NCI-H446 treated with DMSO at 0.1 percent for 48 hours (cell line): ENCODE data around the gene FAM83C.
"Not testable (repeated sequence)": the region's sequence is repeated elsewhere in the genome, so short reads cannot be mapped to it uniquely, and the experiment has no call there.

ENCODE experiments used
- DNase-seq: peaks from one replicate; lab custom pipeline; 2025; lab: John Stamatoyannopoulos, UW

FAM83C gene

DNA sequence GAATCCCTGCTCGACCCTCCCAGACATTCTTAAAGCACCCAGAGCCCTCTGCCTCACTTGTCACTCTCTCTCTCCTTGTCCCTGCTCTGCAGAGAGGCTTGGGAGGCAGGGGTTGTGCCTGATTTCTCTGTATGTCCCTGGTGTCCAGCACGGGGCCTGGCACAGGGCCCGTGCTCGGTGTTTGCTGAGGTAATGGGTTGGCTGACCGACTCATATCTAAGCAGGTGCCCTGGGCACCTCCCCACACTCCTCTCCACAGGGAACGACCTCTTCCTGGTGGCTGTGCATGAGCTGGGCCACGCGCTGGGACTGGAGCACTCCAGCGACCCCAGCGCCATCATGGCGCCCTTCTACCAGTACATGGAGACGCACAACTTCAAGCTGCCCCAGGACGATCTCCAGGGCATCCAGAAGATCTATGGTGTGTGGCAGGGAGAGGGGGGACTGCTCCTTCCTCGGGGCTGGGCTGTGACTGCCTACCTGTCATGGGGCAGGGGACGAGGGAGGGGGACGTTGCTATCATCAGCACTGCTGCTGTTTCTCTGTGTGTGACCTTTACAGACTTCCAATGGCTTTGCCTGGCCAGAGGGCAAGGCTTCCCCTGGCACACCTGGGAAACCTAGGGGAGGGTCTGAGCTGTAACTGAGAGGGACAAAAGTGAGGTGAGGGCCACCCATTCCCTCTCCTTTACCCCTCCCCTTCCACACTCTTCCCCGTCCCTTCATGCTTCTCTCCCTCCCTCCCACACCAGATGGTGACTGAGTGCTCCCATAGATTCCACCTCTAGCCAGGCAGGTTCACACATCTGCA, 28.5 kb downstream of the FAM83C start:
- no peak for DNase-seq

DNA sequence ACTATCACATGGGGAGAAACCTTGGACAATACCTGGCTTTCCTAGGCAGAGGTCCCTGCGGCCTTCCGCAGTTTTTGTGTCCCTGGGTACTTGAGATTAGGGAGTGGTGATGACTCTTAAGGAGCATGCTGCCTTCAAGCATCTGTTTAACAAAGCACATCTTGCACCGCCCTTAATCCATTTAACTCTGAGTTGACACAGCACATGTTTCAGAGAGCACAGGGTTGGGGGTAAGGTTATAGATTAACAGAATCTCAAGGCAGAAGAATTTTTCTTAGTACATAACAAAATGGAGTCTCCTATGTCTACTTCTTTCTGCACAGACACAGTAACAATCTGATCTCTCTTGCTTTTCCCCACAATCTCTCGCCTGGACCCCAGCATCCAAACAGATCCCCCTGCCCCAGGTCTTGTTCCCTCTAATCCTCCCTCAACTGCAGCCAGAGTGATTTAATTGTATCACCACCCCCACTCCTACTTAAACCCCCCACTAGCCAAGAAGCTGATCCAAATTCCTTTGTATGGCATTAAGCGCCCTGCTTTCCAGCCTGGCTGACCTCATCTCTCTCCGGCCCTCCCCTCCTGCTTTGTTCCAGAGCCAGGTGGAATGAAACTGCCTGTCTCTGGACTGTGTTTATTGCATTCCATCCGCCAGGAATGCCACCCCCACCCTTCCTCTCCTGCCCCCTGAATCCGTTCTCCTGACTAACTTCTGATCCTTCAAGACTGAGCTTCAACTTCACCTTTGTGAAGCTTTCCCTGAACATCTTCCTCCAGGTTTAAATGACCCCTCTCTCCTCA, 29.3 kb downstream of the FAM83C start:
- not testable (repeated sequence) for DNase-seq

DNA sequence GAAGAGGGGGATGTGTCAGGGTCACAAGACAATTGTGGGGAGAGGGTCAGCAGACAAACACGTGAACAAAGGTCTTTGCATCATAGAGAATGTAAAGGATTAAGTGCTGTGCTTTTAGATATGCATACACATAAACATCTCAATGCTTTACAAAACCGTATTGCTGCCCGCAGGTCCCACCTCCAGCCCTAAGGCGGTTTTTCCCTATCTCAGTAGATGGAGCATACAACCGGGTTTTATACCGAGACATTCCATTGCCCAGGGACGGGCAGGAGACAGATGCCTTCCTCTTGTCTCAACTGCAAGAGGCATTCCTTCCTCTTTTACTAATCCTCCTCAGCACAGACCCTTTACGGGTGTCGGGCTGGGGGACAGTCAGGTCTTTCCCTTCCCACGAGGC, 29.9 kb downstream of the FAM83C start:
- not testable (repeated sequence) for DNase-seq

DNA sequence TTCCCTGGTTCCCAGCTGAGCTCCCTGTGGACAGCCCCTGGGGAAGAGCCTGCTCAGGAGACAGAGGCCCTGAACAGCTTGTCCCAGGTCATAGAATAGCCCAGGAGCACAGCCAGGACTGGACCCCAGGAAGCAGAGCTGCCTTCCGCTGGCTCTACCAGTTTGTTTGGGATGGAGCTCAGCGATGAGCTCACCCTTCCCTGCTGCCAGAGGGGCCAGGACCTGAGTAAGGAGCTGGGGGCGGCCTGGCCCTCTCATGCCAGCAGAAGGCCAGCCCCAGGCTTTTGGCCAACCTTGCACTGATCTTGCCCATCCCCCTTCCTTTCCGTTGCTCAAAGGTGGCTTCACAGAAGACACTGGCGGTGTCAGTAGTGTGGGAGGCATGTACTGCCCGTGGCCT, 31.8 kb downstream of the FAM83C start:
- DNase-seq, result no peak

DNA sequence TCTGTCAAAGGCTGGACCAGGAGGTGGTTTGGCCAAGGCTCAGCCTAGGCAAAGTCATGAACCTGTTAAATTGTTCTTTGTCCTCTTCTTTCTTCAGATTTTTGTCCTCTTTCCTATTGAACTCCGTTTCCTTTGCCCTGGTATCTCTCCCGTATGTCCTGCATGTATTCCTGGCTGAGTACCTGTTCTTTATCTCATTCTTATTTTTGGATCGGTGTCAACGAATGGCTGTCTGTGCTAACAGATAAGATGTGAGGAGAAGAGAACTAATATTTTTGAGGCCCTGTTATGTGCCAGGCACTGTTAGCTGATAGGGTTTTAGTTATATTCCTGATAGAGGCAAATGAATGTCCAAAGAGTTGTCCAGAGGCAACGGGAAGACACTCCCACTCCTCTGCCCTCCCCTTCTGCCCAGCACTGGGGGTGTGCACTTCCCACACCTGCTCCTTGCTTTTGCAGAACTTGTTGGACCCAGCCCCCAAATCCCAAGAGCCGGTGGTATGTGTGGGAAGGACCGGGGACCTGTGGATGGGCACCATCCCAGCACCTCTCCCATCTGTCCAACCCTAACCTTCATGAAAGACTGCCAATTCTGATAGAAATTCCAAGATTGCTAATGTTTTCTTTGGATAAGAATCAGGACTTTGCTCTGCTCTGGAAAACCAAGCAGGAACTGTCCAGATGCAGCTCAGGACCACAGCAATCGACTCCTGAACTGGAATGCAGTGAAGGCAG, 34.9 kb downstream of the FAM83C start:
- DNase-seq, result no peak

DNA sequence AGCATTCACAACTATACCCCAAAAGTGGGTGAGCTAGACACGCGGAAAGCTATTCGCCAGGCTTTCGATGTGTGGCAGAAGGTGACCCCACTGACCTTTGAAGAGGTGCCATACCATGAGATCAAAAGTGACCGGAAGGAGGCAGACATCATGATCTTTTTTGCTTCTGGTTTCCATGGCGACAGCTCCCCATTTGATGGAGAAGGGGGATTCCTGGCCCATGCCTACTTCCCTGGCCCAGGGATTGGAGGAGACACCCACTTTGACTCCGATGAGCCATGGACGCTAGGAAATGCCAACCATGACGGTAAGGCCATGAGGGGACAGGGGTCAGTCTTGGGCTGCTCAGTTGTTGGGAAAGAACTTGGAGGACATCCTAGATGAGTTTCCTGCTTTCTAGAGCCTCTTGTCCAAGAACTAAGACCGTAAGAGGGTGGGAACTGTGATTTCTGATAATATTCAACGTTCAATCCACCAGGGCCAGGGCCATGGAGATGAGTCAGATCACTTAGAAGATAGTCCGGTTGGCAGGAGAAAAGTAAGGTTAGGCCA, 37.7 kb downstream of the FAM83C start:
- DNase-seq, result no peak

DNA sequence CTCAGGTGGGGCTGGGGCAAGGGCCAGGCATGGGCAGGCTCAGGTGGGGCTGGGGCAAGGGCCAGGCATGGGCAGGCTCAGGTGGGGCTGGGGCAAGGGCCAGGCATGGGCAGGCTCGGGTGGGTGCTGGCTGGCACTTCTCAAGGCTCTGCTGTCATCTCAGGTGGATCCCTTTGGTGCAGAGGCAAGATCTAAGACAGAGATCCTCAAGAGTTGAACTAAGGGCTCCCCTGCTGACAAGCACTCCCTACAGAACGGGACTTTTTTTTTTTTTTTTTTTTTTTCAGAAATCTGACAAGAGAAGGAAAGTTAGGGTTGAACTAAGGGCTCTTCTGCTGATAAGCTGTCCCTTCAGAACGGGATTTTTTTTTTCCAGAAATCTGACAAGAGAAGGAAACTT, 39.2 kb downstream of the FAM83C start:
- no peak for DNase-seq

DNA sequence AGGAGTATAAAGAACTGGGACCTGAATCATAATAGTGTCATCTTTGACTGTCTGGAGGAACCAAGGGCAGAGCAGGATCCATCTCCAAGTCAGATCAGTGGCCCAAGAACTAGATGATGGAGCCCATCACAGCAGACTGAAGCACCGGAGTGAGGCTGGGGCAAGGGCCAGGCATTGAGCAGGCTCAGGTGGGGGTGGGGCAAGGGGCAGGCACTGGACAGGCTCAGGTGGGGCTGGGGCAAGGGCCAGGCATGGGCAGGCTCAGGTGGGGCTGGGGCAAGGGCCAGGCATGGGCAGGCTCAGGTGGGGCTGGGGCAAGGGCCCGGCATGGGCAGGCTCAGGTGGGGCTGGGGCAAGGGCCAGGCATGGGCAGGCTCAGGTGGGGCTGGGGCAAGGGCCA, 39.6 kb downstream of the FAM83C start:
- not testable (repeated sequence) for DNase-seq

DNA sequence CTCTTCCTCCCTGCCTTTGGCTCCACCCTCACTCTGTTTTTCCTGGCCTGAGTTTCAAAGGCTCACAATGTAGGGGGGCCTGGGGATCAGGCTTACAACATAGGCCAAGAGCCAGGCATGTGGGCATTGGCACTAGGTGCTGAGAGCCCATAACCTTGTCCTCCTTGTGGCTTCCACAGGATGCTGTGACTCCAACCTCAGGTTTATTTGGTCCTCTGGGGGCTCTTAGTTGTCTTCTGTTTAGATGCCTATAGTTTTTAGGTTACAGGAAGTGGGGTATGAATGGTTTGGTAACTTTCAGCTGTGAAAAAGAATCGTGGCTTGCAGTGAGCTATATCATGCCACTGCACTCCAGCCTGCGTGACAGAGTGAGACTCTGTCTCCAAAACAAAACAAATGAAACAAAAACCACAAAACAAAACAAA, 40.2 kb downstream of the FAM83C start:
- no peak for DNase-seq

DNA sequence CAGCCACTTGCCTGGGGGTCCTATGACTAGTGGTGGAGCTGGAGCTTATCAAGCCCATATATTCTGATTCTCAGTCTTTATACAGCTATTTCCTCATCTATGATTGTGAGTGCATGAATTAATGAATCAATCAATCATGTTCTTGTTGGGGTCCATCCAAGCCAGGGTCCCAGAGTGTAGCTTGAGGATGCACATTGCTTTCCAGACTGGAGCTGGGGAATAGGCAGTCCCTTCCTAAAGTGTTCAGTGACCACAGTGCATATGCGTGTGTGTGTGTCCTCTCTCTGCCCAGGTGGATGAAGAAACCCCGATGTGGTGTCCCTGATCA, 40.6 kb downstream of the FAM83C start:
- DNase-seq, result no peak

DNA sequence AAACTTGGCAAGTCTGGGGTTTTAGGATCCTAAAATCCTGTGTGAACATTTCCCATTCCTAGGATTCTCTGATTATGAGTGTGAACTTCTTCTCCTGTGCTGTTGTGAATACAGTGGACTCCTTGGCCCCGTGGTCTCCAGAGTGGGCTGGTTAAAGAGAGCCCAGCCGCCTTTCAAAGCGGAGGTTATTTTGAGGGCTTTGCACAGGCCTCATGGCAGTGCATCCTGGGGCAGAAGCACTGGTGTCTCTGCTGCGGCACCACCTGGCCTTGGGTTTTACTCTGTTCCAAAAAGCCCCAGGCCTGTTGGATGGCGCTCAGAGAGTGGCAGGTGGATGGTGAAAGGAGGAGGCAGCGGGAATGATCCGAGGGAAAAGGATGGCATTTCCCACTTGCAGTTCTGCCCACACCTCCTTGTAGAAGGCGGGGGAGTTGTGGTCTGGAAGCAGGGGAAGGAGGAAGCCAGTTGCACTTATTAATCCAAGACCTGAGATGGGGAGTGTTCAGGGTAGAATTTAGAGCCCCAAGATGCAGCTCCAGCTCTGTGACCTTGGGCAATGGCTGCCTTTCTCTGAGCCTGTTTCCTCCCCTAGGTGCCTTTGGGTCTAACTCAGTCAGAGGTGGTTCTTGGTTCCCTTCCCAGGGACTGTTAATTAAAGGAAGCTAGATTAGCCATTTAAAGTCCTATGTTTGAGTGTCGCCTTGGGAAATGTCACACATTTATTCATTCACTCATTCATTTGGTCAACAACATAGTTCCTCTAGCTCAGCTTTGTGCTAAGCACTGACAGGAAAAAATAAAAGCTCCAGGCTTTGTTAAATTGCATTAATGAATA, 43.4 kb downstream of the FAM83C start:
- DNase-seq, result peak; percentile 33

DNA sequence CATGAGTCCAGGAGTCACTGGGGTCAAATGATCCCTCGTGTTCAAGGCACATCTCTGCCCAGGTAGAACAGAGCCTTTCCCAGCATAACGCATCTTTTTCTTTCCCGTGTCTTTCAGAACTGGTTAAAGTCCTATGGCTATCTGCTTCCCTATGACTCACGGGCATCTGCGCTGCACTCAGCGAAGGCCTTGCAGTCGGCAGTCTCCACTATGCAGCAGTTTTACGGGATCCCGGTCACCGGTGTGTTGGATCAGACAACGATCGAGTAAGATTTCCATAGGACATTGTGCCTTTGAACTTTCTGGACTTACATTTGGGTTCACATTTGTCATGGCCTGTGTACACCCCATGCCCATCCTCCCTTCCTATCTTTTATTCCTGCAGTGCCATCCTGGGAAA, 45.5 kb downstream of the FAM83C start:
- DNase-seq, result no peak

DNA sequence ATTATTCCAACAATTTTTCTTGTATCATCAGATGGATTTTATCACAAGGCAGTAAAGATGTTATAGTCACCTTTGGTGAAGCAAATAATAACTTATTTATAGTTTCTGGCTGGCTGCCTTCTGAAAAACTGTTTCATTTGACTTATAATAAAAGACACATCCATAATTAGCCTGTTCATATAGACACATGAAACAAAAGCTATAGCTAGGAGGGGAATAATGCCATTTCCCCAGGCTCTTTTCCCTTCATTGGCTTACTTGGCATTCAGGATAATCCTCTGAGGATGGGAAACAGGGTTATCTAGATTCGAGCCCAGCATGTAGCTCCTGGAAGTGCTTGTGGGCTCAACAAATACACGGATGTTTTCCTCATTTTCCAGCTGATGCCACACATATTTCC, 48.2 kb downstream of the FAM83C start:
- no peak for DNase-seq

DNA sequence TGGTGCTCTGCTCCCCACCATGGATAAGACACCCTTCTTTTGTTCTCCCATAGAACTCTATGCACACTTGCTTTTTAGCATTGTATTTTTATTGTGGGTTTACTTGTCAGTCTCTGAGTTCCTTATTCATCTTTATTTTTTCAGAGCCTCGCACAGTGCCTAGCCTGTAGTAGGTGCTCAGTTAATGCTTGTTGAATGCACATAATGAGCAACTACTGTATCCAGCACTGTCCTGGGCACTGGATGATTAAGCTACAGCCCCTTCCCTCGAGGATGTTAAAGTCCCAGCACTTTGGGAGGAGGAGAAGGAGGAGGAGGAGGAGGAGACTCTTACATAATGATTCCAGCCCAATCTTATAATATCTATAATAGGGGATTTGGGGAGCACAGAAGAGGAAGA, 48.9 kb downstream of the FAM83C start:
- DNase-seq, result no peak

DNA sequence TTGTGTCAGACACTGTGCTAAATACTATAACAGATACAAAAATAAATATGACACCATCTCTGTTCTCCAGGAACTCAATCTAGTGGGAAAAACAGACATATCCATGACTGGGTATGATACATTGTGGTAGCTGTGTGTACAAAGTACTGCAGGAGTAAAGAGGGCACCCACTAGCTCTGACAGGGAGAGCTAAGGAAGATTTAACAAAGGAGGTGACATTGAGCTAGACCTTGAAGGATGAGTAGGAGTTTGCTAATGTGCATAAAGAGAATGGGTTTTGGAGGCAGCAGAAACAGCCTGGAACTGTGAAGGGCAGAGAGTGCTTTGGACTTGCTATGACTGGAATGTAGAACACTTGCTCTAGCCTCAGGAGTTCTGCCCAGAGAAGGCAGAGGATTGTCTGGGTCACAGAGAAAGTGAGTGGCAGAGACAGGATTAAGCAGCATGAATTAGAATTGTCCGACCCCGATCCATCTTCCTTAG, 51.4 kb downstream of the FAM83C start:
- no peak for DNase-seq

DNA sequence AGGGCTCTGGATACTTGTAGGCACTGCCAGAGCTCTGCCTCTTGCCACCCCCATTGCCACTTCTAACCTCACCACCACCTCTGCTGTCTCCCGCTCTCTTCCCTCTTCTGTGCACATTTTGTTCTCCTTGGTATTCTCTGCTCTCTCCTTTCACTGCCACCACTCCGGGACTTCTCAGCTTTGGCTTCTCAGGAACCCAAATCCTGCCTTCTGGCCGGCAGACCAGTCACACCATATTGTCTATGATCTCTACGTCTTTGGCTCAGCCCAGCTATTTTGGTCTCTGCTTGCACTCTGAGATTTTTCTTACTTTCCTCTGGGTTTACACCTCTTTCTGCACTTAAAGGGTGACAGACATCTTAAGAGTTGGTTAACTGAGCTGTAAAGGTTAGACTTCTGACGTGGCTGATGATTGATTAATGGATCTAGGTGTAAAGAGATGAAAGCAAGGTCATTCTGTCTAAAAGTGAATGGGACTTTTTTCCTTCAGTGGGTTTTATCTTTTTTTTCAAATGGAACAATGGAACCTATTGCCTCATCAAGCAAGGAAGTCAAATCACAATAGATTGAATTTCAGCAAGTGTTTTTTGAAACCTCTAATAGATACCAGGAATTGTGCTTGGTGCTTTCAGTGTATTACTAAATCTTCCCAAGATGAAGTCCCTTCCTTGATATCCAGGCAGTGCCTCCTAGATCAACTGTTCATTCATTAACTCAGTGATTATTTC, 52.0 kb downstream of the FAM83C start:
- DNase-seq, result no peak

DNA sequence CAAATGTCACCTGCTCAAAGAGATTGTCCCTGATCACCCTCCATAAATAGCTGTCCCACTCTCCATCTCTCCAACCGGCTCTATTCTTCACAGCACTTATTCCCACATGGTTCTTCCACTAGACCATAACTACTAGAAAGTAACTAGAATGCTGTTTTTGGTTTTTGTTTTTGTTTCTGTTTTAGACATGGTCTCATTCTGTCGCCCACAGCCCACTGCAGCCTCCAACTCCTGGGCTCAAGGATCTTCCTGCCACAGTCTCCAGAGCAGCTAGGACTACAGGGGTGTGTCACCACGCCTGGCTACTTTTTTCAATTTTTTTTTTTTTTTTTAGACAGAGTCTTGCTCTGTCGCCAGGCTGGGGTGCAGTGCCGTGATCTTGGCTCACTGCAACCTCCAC, 53.5 kb downstream of the FAM83C start:
- DNase-seq, result no peak

DNA sequence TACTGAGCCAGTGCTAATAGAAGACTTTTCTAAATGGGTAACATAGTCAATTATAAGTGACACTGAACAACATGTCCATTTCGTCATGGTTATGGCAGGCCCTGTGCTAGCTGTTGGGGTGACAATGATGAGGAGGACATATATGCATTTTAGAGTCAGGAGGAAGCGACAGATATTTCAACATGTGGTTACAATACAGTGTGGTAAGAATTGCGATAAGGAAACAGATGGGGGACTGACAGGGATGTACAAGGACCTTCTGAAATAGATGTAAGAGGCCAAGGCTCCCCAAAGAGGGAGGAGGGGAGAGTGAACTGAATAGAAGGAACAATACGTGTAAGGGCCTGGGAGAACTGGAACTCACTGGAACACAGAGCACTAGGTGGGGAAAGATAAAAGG, 54.1 kb downstream of the FAM83C start:
- no peak for DNase-seq

DNA sequence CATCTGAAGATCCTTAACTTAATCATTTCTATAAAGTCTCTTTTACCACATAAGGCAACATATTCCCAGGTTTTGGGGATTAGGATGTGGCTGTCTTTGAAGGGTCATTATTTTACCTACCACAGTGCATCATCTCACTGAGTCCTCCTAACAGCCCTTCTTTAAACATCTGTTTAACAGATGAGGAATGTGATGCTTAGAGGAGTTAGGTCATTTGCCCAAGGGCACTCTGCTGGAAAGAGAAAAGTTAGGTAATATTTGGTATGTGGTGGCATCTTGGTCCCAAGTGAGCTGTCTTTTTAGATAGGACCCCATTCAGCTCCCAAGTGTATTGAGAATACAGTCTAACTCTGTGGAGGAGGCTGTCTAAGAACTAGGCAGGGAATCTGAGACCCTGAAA, 54.7 kb downstream of the FAM83C start:
- DNase-seq, result no peak

DNA sequence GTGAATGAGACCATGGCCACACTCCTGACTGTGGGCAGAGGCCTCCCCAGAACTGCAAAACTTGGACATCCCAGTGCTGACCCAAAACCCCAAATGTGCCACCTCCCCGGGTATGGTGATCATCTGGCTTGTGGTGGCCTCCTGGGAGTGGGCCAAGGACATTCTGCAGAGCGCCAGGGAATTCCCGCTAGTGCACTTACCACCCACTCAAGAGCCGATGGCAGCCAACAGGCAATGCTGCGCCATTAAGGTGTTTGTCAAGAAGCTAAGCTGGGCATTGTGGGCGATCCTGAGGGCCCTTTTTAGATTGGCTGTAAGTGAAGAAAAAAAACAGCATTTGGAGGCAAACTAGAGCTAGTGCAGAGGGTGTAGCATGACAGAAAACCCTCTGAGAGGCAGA, 56.3 kb downstream of the FAM83C start:
- DNase-seq, result no peak
